H1 (cell line): ENCODE measurements around the gene AOPEP. TPM values are rescaled to one million over a fixed set of nuclear protein-coding genes. Genes with fewer than 3 reads are reported as not detected.

Source experiments
- ATF2 ChIP-seq: IDR thresholded peaks from 2 replicates; pipeline ENCODE4 v1.6.1; 2012; ENCODE audit warnings: low read length, inconsistent platforms
- BACH1 ChIP-seq: IDR thresholded peaks from 2 replicates; pipeline ENCODE4 v1.6.1; 2012; ENCODE audit warnings: low read length, improper control_type of control experiment
- CHD7 ChIP-seq: fragments of 300-600 bp; sonication (generic); IDR thresholded peaks from 2 replicates; pipeline ENCODE4 v1.7.1; 2012; ENCODE audit warnings: low read length, moderate library complexity, mild to moderate bottlenecking, inconsistent platforms; ENCODE audit not compliant: insufficient replicate concordance
- NANOG ChIP-seq: IDR thresholded peaks from 2 replicates; pipeline ENCODE4 v1.6.1; 2011; ENCODE audit warnings: low read length, low read depth, mild to moderate bottlenecking, inconsistent platforms; ENCODE audit not compliant: insufficient read depth, poor library complexity, severe bottlenecking
- RAD21 ChIP-seq, 2 experiments: IDR thresholded peaks in 1 of 2; conservative IDR thresholded peaks in 1 of 2; 2 replicates each; pipeline ENCODE4 v1.6.1; 2011; ENCODE audit warnings: low read depth in 2 of 2, low read length in 2 of 2, improper control_type of control experiment in 1 of 2, inconsistent platforms in 1 of 2, mild to moderate bottlenecking in 1 of 2, moderate library complexity in 1 of 2
- SAP30 ChIP-seq: fragments of 300-600 bp; sonication (generic); IDR thresholded peaks from 2 replicates; pipeline ENCODE4 v1.7.1; 2012; ENCODE audit warnings: low read length, moderate library complexity, mild to moderate bottlenecking, inconsistent platforms; ENCODE audit not compliant: insufficient read depth, insufficient replicate concordance
- SUZ12 ChIP-seq: fragments of 200-600 bp; sonication (generic); IDR thresholded peaks from 2 replicates; pipeline ENCODE4 v1.6.1; 2012; ENCODE audit warnings: mild to moderate bottlenecking, inconsistent platforms, low read length, moderate library complexity, mixed read lengths
- polyA plus RNA-seq, 7 experiments: library from polyadenylated mRNA; depleted of rRNA in 3 of 7; stranded (reverse) in 5 of 7; unstranded in 2 of 7; fragments of >200 nt in 5 of 7; fragments of 200-250 nt in 2 of 7; gene quantifications; 1 replicate in 5 of 7; 2 replicates in 1 of 7; 4 replicates in 1 of 7; pipeline versions ENCODE4 v1.2.1 to v1.2.3, GENCODE V29; 2011 to 2013; ENCODE audit warnings: missing spikeins in 2 of 7, mixed read lengths in 2 of 7
- total RNA-seq: library from RNA; stranded (reverse); fragmentation: NEBNext Ultra II Directional; extraction: Animal tissue kit (Norgen Biotek cat#: 25700); gene quantifications from 2 replicates; pipeline ENCODE4 v1.2.1, GENCODE V29; 2021
- TF ChIP-seq, protein P1 (sequence below): IDR thresholded peaks from 2 replicates; pipeline ENCODE4 v1.6.1; 2011; ENCODE audit warnings: low read depth, mild to moderate bottlenecking, low read length; ENCODE audit not compliant: insufficient read depth

Gene AOPEP
- total and polyA plus RNA-seq, 2 of the 8 experiments (the other 6 are each of a cell fraction or from before 2014, with no cell fraction given) = 6.1 to 14.3 TPM

GRCh38 chr9:95012902-95013301 is 286.4 kb downstream of the AOPEP start (continued):
- TF ChIP-seq CHD7 (no peak), BACH1 (no peak), SAP30 (no peak), NANOG (no peak), SUZ12 (no peak), RAD21 (IDR thresholded peaks at IDR 0.05 in 1 of 2, conservative IDR thresholded peaks at IDR 0.05 in 1 of 2; ENCODE audit: low read depth in 2 of 2, low read length in 2 of 2) (no peak), ATF2 (no peak)
- TF ChIP-seq, protein P1, sequence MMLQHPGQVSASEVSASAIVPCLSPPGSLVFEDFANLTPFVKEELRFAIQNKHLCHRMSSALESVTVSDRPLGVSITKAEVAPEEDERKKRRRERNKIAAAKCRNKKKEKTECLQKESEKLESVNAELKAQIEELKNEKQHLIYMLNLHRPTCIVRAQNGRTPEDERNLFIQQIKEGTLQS = no peak
